ENCODE measurements around the gene PUS1. TPM values are rescaled to one million over a fixed set of nuclear protein-coding genes. Genes with fewer than 3 reads are reported as not detected.

Gene PUS1
- total RNA-seq, 1 experiment from 2014 or later = 103 TPM

- Histone ChIP-seq H3K4me3 (ENCODE audit: low read depth, low read length, poor library complexity, severe bottlenecking) (no peak overlapping the region), H3K36me3 (ENCODE audit: insufficient read depth, low read length, poor library complexity, severe bottlenecking) (peaks cover 34% of the 10 kb centered on the region), H3K27ac (ENCODE audit: low read depth, low read length, poor library complexity, severe bottlenecking) (no peak overlapping the region), H3K4me1 (ENCODE audit: insufficient read depth, low read length, poor library complexity, severe bottlenecking) (peaks cover 12% of the 10 kb centered on the region), H3K9me3 (ENCODE audit: low read depth, low read length, poor library complexity, severe bottlenecking) (no peaks in the 10 kb centered on the region), H3K27me3 (replicated peaks; ENCODE audit: insufficient read depth, low read depth, low read length, poor library complexity) (no peaks in the 10 kb centered on the region)
- BruUV-seq (replicated peaks) = no TSS peak
- TF ChIP-seq EZH2 (IDR thresholded peaks at IDR 0.05; ENCODE audit: borderline replicate concordance, low read depth, low read length, poor library complexity, severe bottlenecking) (no peak), CTCF (conservative IDR thresholded peaks at IDR 0.05; ENCODE audit: low read depth, low read length) (no peak)
- no peak for DNase-seq (ENCODE audit: low spot score)
- POLR2A ChIA-PET (ENCODE audit: low non-redundant PET) = no interaction called here
- intact Hi-C loops (cut with micrococcal nuclease; ENCODE audit: unreplicated experiment) = no loop called here
- CTCF ChIA-PET = no interaction called here
Observed at GRCh38 chr12:131908092-131909080, 20.7 kb upstream of the PUS1 start.

GRCh38 chr12:131909081-131909751 lies 19.9 kb upstream of the PUS1 start:
- no peaks in the 10 kb centered on the region for H3K9me3 ChIP-seq (ENCODE audit: low read depth, low read length, poor library complexity, severe bottlenecking)
- no peak overlapping the region for H3K4me3 ChIP-seq (ENCODE audit: low read depth, low read length, poor library complexity, severe bottlenecking)
- intact Hi-C loops (cut with micrococcal nuclease; ENCODE audit: unreplicated experiment) = no loop called here
- TF ChIP-seq CTCF (conservative IDR thresholded peaks at IDR 0.05; ENCODE audit: low read depth, low read length) (no peak), EZH2 (IDR thresholded peaks at IDR 0.05; ENCODE audit: borderline replicate concordance, low read depth, low read length, poor library complexity, severe bottlenecking) (no peak)
- peaks cover 12% of the 10 kb centered on the region for H3K4me1 ChIP-seq (ENCODE audit: insufficient read depth, low read length, poor library complexity, severe bottlenecking)
- CTCF ChIA-PET = no interaction called here
- DNase-seq (ENCODE audit: low spot score) = no peak
- H3K36me3 ChIP-seq (ENCODE audit: insufficient read depth, low read length, poor library complexity, severe bottlenecking) = peaks cover 41% of the 10 kb centered on the region
- H3K27me3 ChIP-seq (replicated peaks; ENCODE audit: insufficient read depth, low read depth, low read length, poor library complexity) = no peaks in the 10 kb centered on the region
- POLR2A ChIA-PET (ENCODE audit: low non-redundant PET) = no interaction called here
- BruUV-seq (replicated peaks) = no TSS peak
- H3K27ac ChIP-seq (ENCODE audit: low read depth, low read length, poor library complexity, severe bottlenecking) = no peak overlapping the region

- CTCF ChIA-PET = no interaction called here
- Histone ChIP-seq H3K4me1 (ENCODE audit: insufficient read depth, low read length, poor library complexity, severe bottlenecking) (peaks cover 12% of the 10 kb centered on the region), H3K4me3 (ENCODE audit: low read depth, low read length, poor library complexity, severe bottlenecking) (no peak overlapping the region), H3K27me3 (replicated peaks; ENCODE audit: insufficient read depth, low read depth, low read length, poor library complexity) (no peaks in the 10 kb centered on the region), H3K9me3 (ENCODE audit: low read depth, low read length, poor library complexity, severe bottlenecking) (no peaks in the 10 kb centered on the region), H3K27ac (ENCODE audit: low read depth, low read length, poor library complexity, severe bottlenecking) (no peak overlapping the region), H3K36me3 (ENCODE audit: insufficient read depth, low read length, poor library complexity, severe bottlenecking) (peaks cover 46% of the 10 kb centered on the region)
- no peak for TF ChIP-seq CTCF (conservative IDR thresholded peaks at IDR 0.05; ENCODE audit: low read depth, low read length)
- TF ChIP-seq EZH2 (IDR thresholded peaks at IDR 0.05; ENCODE audit: borderline replicate concordance, low read depth, low read length, poor library complexity, severe bottlenecking) = no peak
- POLR2A ChIA-PET (ENCODE audit: low non-redundant PET) = no interaction called here
- no peak for DNase-seq (ENCODE audit: low spot score)
- intact Hi-C loops (cut with micrococcal nuclease; ENCODE audit: unreplicated experiment) = no loop called here
- BruUV-seq (replicated peaks) = no TSS peak
Observed at GRCh38 chr12:131909752-131910219, 19.3 kb upstream of the PUS1 start.

All from A673 (cell line).